ENCODE data around the gene EIF4EBP2.

DNA sequence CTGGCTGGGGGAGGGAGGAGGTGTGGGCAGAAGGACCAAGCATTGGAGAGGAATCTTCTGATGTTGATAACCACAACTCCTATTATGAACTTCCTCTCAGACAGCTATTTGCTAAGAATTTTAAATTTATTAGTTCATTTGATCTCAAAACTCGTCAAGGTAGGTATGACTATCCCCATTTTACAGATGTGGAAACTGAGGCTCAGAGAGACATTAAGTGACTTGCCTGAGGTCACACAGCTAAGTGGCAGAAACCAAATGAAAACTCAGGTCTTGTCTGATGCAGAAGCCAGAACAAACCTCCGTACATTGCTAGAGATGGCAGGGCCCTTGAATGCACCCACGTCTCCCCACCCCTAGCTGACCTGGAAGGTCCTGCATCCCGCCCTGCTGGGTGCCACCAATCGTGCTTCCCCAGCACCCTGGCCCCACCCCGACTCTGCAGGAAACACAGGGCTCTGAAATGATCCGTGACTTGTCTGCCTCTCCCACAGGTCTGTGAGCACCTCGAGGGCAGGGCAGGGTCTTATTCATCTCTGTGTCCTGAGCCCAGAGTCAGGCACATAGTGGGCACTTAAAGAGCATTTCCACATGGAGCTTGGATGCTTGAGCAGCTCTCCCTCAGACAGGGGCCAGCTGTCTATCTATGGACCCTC is 69.0 kb downstream of the EIF4EBP2 start:
- TF ChIP-seq, protein P1, sequence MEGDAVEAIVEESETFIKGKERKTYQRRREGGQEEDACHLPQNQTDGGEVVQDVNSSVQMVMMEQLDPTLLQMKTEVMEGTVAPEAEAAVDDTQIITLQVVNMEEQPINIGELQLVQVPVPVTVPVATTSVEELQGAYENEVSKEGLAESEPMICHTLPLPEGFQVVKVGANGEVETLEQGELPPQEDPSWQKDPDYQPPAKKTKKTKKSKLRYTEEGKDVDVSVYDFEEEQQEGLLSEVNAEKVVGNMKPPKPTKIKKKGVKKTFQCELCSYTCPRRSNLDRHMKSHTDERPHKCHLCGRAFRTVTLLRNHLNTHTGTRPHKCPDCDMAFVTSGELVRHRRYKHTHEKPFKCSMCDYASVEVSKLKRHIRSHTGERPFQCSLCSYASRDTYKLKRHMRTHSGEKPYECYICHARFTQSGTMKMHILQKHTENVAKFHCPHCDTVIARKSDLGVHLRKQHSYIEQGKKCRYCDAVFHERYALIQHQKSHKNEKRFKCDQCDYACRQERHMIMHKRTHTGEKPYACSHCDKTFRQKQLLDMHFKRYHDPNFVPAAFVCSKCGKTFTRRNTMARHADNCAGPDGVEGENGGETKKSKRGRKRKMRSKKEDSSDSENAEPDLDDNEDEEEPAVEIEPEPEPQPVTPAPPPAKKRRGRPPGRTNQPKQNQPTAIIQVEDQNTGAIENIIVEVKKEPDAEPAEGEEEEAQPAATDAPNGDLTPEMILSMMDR (IDR thresholded peaks at IDR 0.05), result no peak
- TF ChIP-seq EHMT2 (IDR thresholded peaks at IDR 0.05; ENCODE audit: low read depth) (no peak), POLR2A (IDR thresholded peaks at IDR 0.05; ENCODE audit: low read length) (no peak), MAZ (IDR thresholded peaks at IDR 0.05; ENCODE audit: borderline replicate concordance, low read depth, low read length) (no peak), JUNB (IDR thresholded peaks at IDR 0.05) (no peak), SMC3 (IDR thresholded peaks at IDR 0.05) (no peak), HOXA7 (CRISPR knock-in tag; IDR thresholded peaks at IDR 0.05) (no peak), CHD2 (IDR thresholded peaks at IDR 0.05; ENCODE audit: low read length, partially characterized antibody) (no peak), RNF2 (IDR thresholded peaks at IDR 0.05; ENCODE audit: borderline replicate concordance, low read depth) (no peak), RFX5 (IDR thresholded peaks at IDR 0.05) (no peak)
- TF ChIP-seq, protein P2, sequence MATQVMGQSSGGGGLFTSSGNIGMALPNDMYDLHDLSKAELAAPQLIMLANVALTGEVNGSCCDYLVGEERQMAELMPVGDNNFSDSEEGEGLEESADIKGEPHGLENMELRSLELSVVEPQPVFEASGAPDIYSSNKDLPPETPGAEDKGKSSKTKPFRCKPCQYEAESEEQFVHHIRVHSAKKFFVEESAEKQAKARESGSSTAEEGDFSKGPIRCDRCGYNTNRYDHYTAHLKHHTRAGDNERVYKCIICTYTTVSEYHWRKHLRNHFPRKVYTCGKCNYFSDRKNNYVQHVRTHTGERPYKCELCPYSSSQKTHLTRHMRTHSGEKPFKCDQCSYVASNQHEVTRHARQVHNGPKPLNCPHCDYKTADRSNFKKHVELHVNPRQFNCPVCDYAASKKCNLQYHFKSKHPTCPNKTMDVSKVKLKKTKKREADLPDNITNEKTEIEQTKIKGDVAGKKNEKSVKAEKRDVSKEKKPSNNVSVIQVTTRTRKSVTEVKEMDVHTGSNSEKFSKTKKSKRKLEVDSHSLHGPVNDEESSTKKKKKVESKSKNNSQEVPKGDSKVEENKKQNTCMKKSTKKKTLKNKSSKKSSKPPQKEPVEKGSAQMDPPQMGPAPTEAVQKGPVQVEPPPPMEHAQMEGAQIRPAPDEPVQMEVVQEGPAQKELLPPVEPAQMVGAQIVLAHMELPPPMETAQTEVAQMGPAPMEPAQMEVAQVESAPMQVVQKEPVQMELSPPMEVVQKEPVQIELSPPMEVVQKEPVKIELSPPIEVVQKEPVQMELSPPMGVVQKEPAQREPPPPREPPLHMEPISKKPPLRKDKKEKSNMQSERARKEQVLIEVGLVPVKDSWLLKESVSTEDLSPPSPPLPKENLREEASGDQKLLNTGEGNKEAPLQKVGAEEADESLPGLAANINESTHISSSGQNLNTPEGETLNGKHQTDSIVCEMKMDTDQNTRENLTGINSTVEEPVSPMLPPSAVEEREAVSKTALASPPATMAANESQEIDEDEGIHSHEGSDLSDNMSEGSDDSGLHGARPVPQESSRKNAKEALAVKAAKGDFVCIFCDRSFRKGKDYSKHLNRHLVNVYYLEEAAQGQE (IDR thresholded peaks at IDR 0.05), result no peak
